Ascending aorta (tissue), 2 donors: Measurements from ENCODE around the gene BAIAP3. TPM values are rescaled to one million over a fixed set of nuclear protein-coding genes. Genes with fewer than 3 reads are reported as not detected.

ENCODE experiments used
- DNase-seq, 2 donors: peaks; one replicate each; pipeline ENCODE4 v3.0.0-alpha.2; 2019; ENCODE audit warnings: low spot score in 2 of 2
- H3K27ac ChIP-seq, 2 donors: fragments of 200-600 bp; sonication (generic); one replicate each; pipeline ENCODE4 v1.5.1; 2016 to 2017; ENCODE audit warnings: mild to moderate bottlenecking in 1 of 2
- H3K27me3 ChIP-seq: fragments of 200-600 bp; sonication (generic); one replicate; pipeline ENCODE4 v1.5.1; 2017
- H3K36me3 ChIP-seq, 2 donors: fragments of 200-600 bp; sonication (generic); one replicate each; pipeline ENCODE4 v1.5.1; 2016
- H3K4me1 ChIP-seq, 2 donors: fragments of 200-600 bp; sonication (generic); one replicate each; pipeline ENCODE4 v1.5.1; 2016 to 2017; ENCODE audit warnings: mild to moderate bottlenecking in 1 of 2
- H3K4me3 ChIP-seq, 2 donors: fragments of 200-600 bp; sonication (generic); one replicate each; pipeline ENCODE4 v1.5.1; 2016 to 2017; ENCODE audit warnings: mild to moderate bottlenecking in 1 of 2
- H3K9me3 ChIP-seq, 2 donors: fragments of 200-600 bp; sonication (generic); one replicate each; pipeline ENCODE4 v1.5.1; 2016
- CTCF ChIP-seq, 3 experiments: fragments of 200-600 bp in 2 of 3; fragments of 450-650 bp in 1 of 3; sonication (generic) in 2 of 3; IDR thresholded peaks; one replicate each; pipeline ENCODE4 v1.5.1; 2016 to 2019; ENCODE audit warnings: antibody characterized with exemption in 3 of 3, mild to moderate bottlenecking in 1 of 3, moderate library complexity in 1 of 3
- intact Hi-C: fragments of 100-400 bp; cut with DNase I; formaldehyde crosslinking; loops from one replicate; pipeline ENCODE4 v1.15.1; 2023
- total RNA-seq: library from RNA; depleted of rRNA; stranded (reverse); fragments of >200 nt; gene quantifications from one replicate; pipeline ENCODE4 v1.1.0, GENCODE V29; 2016

Gene BAIAP3
- total RNA-seq, 1 donor from 2014 or later, result 0.64 TPM

DNA sequence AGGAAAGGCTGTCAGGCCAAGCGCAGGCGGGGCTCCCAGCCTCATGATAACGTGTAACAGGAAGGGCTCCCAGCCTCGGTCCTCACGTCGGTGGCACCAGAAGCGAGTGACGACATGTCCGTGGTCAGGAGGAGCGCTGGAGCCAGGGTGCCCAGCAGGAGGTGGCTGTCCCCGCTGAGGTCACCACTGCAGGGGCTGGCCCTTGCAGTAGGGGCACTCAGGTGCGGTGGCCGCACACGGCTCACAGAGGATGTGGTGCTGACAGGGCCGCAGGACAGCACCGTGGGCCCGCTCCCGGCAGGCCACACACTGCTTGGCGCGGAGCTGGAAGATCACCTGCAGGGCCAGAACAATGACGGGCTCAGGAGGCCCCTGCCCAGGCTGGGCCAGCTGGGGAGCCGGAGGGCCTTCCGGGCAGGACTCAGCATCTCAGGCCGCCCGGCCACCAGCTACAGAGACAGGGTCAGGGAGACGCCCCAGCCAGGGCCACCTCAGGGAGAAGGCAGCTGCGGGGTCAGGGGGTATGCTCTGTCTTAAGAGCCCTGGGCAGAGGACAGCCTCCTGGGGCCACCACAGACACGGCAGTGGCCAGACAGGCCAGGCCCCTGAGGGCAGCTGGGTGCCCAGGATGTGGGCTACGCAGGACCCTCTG, 32.7 kb downstream of the BAIAP3 start:
- DNase-seq, result no peak
- Histone ChIP-seq H3K36me3 (peaks cover 62 to 64% of the 10 kb centered on the region in 2 donors), H3K4me1 (no peaks in the 10 kb centered on the region), H3K4me3 (no peak overlapping the region), H3K27ac (no peak overlapping the region), H3K9me3 (no peaks in the 10 kb centered on the region), H3K27me3 (no peaks in the 10 kb centered on the region)
- intact Hi-C loops, result no loop called here
- no peak for TF ChIP-seq CTCF (IDR thresholded peaks at IDR 0.05)

GRCh38 chr16:1366712-1367299, 33.4 kb downstream of the BAIAP3 start:
- H3K4me3 ChIP-seq, result no peak overlapping the region
- no peak overlapping the region for H3K27ac ChIP-seq
- H3K4me1 ChIP-seq, result no peaks in the 10 kb centered on the region
- H3K27me3 ChIP-seq, result no peaks in the 10 kb centered on the region
- DNase-seq, result no peak
- intact Hi-C loops, result no loop called here
- no peak for TF ChIP-seq CTCF (IDR thresholded peaks at IDR 0.05)
- peaks cover 59 to 63% of the 10 kb centered on the region in 2 donors for H3K36me3 ChIP-seq
- H3K9me3 ChIP-seq, result no peaks in the 10 kb centered on the region

DNA sequence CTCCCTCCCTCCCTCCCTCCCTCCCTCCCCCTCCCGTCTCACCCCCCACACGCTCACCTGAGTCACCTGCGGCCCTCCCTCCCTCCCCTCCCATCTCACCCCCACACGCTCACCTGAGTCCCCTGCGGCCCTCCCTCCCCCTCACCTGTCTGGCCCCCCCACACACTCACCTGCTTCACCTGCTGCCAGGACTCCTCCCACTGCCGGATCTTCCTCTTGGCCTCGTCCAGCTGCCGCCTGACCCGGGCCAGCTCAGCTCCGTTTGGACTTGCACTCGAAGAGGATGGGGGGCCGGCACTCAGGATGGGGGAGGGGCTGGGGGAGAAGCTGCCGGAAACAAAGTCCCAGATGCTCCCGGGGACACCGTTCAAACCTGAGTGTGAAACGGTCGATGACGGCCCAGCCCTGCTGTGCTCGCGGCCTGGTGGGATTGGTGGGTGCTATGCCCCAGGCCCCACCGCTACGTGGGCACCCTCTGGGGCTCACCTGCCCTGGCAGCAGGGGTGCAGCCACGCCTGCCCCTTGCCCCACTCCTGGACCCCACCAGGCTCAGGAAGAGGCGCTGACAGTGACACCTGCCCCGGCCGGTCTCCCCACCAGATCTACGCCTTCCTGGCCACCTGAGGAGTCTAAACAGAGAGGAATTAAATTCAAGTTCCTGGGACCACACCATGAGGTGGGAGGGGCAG, 34.2 kb downstream of the BAIAP3 start:
- DNase-seq, result no peak
- Histone ChIP-seq H3K4me3 (no peak overlapping the region), H3K4me1 (no peaks in the 10 kb centered on the region), H3K9me3 (no peaks in the 10 kb centered on the region), H3K27me3 (no peaks in the 10 kb centered on the region), H3K27ac (no peak overlapping the region), H3K36me3 (peaks cover 51 to 57% of the 10 kb centered on the region in 2 donors)
- no peak for TF ChIP-seq CTCF (IDR thresholded peaks at IDR 0.05)
- intact Hi-C loops, result no loop called here

DNA sequence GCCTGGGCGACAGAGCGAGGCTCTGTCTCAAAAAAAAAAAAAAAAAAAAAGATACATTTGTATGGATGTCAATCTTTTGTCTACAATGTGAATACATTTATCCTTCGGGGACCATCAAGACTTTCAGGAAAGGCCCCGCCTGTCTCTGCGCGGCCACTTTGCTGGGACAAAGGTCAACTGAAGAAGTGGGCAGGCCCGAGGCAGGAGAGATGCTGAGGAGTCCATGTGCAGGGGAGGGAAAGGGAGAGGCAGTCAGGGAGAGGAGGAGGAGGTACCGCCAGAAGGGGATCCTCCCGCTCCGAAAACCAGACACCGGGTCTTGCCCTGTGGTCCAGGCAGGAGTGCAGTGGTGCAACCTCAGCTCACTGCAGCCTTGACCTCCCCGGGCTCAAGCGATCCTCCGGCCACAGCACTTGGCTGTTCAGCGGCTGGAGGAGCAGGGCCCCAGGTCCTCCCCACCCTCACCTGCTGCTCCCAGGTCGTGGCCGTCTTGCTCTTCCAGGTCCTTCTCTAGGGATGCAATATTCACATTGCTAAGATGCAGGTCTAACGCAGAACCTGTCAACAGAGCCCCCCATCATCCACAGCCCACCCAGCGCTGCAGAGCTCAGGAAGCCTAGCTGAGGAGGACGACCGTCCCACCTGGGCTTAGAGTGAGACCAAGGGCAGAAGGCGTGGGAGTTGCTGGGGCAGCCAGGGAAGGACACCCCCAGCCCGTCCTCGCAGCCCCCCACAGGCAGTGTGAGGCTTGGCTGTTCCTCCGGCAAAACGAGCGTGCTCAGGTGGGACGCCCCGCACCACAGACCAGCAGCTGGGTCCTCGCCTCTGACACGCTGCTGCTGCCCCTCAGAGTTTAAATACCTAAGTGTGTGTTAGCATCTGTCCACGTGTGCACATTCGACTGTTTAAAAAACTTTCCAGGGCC, 37.9 kb downstream of the BAIAP3 start:
- Histone ChIP-seq H3K4me1 (no peaks in the 10 kb centered on the region), H3K4me3 (no peak overlapping the region), H3K9me3 (no peaks in the 10 kb centered on the region), H3K27ac (no peak overlapping the region), H3K27me3 (no peaks in the 10 kb centered on the region), H3K36me3 (peaks cover 32 to 33% of the 10 kb centered on the region in 2 donors)
- no peak for TF ChIP-seq CTCF (IDR thresholded peaks at IDR 0.05)
- intact Hi-C loops, result no loop called here
- no peak for DNase-seq

- Histone ChIP-seq H3K27ac (no peak overlapping the region), H3K27me3 (no peaks in the 10 kb centered on the region), H3K36me3 (peaks cover 28 to 30% of the 10 kb centered on the region in 2 donors), H3K9me3 (no peaks in the 10 kb centered on the region), H3K4me3 (no peak overlapping the region), H3K4me1 (no peaks in the 10 kb centered on the region)
- no peak for TF ChIP-seq CTCF (IDR thresholded peaks at IDR 0.05)
- intact Hi-C loops, result no loop called here
- no peak for DNase-seq
These were observed 39.0 kb downstream of the BAIAP3 start for GRCh38 chr16:1372292-1372950.
